NCI-H345 treated with DMSO at 0.1 percent for 48 hours (cell line): ENCODE results near the gene CDK6.

Source experiments
- DNase-seq: peaks from one replicate; lab custom pipeline; 2025; ENCODE audit not compliant: unreplicated experiment; lab: John Stamatoyannopoulos, UW

Gene CDK6

DNA sequence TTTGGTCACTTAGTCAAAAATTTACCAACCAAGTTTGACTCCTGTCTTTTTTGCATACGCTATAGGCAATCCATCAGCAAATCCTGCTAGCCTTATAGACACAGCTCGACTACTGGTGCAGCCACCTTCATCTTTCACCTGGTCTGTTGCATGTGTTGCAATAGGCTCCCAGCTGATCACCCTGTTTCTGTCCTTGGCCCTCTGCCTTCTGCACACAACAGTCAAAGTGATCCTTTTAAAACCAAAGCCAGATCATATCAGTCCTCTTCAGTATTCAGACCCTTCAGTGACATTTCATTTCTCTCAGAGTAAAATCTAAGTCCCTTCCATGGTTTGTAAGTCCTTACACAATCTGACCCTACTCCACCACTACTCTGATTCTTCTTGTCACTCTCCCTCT lies 10.9 kb upstream of the CDK6 start:
- DNase-seq, result no peak

DNA sequence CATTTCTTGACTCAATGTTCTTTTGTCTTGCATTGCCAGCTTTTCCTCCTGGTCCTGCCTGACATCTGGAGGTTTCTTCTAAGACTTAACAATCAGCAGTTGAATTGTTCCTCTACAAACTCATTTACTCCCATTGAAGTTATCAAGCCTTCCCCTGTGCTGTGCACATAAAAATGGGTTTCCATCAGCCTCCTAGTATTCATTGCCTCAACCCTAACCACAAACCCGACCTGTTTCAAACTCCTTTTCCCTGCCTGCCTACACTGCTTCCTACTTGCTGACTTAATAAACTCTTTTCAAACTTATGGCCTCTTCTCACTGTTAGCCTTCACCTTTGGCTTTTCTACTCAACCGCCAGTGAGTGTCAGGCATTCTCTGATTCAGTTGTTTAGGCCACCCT lies 9.4 kb upstream of the CDK6 start:
- no peak for DNase-seq

DNA sequence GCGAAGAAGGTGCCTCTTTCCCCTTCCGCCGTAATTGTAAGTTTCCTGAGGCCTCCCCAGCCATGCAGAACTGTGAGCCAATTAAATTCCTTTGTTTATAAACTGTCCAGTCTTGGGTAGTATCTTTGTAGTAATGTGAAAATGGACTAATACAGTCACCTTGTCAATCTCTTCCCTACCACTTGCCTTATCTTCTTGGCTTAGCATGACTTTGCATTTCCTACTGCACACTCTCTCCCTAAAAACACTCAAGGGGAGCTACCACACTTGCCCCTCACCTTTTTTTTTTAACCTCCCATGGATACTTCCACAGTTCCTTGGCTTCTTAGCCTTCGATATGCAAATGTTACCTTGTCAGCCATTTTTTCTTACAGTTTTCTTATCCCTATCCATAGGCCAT lies 7.4 kb upstream of the CDK6 start:
- no peak for DNase-seq

DNA sequence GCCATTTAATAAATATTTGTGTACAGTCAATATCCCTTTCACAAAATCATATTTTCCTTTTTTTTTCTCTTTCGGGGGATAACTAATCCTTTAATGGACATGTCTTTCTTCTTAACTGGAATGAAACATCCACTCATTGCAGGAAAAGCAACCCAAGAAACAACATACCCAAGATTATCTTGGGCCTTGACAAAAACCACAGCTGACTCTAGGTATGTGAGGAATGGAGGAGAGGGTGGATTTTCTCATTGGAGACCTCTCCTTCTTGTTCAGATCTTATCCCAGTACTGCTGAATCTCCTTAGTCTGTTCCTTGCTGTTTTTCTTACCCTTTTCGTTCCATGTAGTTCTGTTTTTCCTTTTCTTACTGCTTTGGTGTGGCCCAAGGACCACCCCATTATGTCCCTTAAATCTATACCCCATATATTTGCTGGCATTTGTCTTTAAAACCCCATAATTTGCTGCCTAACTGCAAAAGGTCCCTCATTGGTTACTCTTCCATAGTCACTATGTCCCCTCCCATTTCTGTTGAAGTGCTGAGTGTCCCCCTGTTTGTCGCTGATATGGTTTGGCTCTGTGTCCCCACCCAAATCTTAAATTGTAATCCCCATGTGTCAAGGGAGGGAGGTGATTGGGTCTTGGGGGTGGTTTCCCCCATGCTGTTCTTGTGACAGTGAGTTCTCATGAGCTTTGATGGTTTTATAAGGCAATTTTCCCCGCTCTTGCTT lies 6.8 kb upstream of the CDK6 start:
- no peak for DNase-seq

DNA sequence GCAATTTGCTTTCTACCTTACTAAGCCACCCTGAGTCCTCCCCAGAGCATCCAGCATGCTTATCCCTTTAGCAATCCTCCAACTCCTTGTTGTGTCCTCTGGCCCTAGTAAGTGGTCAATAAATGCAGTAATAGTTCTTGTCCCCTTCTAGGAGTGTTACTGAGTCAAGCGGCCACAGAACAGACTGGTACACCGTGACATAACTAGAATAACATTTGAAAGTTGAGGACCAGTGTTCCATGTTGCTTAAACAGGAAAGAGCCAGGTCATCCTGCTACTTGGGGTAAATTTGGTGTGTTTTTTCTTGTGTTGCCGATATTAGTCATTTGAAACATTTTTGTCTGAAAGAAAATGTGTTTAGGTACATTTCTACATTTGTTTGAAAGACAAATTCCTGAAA lies 4.8 kb upstream of the CDK6 start:
- no peak for DNase-seq

DNA sequence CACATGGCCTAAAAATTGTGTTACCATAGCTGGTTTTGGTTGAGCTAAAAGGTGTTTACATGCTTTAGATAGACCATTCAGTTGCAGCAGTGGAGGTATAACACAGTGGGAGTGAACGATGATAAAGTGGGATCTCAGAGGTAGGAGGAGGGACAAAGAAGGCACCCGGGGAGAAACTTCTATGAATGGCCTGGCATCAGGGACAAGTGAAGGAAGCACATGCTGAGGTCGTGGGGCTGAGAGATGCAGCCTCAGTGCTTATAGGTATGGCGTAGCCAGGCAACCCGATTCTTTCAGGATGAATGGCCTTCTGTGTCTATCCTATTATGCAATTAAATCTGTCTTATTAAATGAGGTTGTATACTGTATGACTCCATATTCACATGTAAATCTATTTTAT lies 3.9 kb upstream of the CDK6 start:
- no peak for DNase-seq

DNA sequence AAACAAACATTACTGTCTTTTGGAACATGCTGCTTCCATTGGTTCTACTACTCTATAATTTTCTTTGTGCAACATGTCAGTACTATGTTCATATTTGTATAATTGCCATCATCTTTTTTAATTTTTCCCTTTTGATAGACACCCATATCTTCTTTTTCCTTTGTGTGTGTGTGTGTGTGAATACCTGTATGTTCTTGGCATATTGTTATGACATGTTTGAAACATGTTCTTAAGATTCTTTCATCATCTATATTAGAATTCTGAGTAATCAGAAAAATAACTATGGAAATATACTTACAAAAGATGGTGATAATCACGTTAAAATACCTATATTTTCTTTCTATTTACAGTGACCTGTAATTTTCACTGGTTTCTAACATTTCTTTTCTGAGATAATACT lies 3.5 kb upstream of the CDK6 start:
- no peak for DNase-seq

DNA sequence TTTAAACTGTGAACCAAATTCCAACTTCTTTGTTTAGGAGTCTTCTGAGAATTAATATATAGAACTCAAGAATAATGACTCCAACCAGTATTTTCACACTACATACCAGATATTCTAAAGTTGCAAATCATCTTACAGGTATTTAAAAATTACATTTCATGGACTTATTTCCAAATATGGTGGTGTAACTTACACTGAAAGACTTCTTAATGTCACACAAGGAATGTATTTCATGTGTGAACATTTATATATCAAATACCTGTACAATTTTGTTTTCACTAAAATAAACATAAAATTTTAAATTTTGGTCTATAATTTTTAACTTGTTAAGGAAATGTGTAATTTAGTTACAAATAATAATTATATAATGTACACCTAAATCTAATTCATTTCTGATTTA lies 2.6 kb upstream of the CDK6 start:
- DNase-seq, result no peak

DNA sequence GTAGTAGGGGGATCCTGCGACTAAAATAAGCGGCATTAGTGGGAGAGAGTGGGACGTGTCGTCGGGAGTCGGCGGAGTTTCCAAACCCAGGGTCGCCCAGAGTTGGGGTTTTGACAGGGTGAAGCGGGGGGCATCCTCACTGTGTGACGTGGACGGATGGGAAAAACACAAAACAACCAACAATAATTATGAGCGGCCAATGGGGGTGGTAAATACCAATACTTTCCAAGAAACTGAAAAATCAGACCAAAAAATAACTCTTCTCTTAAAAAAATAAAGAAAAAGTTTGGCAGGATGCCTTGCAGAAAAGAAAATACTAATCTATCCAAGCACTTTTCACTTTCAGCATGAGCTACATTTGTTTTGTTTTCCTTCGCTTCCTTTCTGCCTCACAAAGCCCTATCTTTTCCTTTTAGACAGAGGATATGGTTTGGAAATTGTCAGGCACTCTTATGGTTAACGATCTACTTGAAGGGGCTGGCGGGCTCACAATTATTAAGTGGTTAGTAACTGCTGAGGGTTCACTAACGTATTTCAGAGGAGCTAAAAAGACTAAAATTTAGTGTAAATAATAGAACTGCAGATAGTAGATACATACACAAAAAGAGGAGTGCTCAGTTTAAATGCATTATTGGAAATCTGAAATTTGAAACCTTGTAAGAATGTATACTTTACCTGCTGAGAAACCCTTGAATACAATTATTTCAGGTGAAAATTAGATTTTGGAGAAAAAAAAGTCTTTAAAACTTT lies 802 bp upstream of the CDK6 start:
- DNase-seq, result no peak

DNA sequence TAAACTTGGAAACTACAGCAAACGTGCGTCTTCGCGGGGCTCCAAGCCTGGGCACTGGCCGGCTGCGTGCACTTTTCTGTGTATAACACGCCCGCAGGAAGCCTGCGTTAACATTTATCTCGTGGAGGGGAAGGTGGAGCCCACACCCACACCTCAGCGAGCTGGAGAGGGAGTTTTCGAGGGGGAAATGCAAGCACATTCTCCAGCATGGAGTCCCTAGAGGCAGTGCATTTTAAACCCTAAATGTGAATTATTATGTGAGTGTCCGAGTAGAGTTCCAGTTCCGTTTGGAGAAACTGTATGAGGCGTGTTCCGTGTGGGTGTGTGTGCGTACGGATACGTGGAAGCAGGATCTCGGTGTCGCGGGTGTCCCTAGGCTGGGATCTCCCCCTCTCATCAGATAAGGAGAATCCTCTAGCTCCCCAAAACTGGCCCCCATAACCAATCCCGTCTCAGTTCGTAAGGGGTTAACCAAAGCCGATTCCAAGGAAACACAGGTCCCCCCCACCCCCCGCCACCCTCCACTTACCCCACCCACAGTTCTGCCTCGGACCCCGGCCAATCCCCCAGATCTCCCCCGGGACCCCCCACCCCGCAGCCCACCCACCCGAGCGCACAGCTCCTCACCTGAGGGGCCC lies 403 bp downstream of the CDK6 start:
- DNase-seq, result no peak

DNA sequence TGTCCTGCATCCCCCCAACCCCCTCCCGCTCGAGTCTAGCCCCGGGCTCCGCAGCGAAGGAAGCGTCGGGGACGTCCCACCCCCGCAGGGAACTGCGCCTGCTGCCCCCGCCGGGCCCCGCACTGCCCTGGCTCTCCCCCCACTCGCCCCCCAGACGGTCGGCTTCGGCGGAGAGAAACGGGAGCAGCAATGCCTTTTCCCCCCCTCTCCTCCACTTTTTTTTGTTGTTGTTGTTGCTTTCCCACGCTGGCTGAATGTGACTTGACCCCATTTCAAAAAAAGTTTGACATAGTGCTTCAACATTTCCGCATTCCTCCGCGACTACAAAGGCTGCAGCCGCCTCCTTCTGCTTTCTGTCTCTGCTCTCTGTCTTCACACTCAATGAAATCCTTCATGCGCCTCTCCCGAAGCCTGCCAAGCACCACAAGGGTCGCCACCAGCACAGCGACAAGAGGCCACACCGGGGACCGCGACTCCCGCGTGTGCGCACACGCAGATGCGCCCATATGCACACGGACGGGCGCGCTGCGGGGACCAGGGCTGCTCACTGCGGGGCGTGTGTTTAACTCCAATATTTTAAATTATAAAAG lies 1.0 kb downstream of the CDK6 start:
- no peak for DNase-seq

DNA sequence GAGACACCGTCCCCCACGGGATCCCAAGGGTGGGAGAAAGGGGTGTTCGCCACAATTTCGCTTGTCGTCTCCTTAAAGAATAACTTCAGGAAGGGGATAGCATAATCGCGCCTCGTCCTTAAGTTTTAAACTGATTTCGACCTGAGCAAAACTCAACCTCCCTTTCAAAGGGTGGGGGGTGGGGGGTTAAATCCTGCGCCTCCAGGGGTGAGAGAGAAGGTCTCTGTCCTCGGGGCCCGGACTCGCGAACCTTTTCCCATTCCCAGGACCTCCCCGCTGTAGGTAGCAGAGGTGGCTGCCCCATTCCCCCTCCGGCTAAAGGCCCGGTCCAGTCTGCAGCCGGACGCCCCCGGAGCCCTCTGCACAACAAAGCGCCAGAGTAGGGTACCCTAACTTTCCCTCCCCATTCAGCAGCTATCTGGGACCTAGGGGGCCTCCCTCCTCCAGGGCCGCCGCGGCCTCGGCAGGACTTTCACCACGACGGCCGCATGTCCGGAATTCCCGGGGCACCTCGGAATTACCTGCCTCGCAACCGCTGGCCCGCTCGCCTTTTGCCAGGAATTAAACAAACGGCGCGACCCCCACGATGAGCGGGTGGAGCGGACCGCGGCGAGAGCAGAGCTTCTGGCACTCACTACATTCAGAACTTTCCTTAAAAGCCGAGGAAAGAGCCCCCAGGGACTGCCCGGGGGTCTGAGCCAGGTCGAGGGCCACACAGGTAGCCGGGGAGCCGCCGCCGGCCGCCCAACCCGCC lies 1.7 kb downstream of the CDK6 start:
- DNase-seq, result no peak

DNA sequence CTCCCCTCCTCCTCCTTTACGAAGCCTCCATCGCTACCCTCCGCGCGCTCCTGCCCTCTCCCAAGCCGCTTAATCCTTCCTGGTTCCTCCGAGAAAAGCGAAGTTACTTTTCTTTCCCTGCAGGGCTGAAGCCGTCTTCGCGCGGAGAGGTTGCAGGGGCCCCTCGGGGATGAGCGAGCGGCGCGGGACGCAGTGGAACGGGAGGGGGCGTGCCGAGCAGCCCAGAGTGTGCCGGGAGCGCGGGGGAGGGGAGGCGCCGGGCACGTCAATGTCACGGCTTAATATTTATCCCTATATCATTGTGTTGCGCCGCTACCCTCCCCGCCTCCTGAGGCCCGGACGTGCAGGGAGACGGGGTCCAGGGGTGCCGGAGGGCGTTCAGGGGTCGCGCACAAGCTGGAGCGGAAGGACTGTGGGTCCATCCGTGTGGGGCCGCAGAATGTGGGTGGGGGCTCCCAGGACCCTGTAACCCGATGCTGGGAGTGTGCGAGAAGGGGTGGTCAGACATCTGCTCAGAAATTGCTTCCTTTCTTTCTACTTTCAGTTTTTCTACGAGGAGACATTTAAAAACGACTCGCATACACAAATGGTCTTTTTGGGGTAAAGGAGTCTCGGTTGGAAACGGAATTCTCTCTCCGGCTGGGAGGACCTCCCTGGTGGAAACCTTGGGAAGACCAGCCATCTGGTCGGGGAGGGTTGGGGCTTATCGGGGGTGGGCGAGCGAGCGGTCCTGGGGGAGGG lies 2.4 kb downstream of the CDK6 start:
- no peak for DNase-seq

DNA sequence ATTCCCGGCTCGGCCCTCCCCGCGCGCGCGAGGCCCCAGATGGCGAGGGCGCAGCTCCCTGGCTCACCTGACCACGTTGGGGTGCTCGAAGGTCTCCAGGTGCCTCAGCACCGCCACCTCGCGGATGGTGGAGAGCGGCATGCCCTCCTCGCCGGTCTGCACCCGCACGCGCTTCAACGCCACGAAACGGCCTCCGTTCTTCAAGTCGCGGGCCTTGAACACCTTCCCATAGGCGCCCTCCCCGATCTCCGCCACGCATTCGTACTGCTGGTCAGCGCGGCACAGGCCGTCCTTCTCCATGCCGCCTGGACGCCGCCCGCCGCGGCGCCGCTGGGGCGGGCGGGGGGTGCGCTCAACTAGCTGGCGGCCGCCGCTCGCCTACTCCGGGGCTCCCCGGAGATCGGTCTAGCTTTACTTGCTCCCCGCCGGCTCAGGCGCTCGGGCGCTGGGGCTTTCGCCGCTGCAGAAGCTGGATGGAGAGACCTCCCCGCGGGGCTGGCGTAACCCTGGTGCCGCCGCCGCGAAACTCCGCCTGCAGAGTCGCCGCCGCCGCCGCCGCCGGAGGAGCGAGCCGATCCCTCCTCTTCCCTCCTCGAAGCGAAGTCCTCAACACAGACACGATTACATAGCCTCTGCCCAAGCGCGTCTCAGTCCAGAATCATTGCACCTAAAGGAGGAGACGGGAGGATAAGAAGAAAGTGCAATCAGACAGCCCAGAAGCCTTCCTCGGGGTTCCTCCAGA lies 3.2 kb downstream of the CDK6 start:
- peak; percentile 64 for DNase-seq

DNA sequence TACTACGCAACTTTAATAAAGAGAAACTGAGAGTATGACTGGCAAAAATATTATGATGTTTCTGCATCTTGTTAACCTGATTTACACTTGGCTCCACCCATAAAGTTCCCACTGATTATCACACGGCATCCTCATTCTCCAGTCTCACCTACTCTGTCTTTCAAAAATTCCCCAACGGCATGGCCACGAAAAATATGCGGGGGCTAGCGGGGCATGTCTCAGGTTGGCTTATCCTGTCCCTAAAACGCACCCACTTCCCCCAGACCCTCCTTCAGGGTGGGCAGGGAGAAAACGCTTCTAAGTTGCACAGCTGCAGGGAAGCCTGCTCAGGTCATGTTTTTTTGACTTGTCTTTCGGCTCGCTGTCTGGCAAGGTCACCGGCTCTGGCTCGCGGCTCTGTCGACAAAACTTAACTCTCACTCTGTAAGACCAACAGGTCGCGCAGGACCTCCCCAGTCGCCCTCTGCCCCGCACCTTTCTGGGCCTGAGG lies 3.8 kb downstream of the CDK6 start:
- no peak for DNase-seq

DNA sequence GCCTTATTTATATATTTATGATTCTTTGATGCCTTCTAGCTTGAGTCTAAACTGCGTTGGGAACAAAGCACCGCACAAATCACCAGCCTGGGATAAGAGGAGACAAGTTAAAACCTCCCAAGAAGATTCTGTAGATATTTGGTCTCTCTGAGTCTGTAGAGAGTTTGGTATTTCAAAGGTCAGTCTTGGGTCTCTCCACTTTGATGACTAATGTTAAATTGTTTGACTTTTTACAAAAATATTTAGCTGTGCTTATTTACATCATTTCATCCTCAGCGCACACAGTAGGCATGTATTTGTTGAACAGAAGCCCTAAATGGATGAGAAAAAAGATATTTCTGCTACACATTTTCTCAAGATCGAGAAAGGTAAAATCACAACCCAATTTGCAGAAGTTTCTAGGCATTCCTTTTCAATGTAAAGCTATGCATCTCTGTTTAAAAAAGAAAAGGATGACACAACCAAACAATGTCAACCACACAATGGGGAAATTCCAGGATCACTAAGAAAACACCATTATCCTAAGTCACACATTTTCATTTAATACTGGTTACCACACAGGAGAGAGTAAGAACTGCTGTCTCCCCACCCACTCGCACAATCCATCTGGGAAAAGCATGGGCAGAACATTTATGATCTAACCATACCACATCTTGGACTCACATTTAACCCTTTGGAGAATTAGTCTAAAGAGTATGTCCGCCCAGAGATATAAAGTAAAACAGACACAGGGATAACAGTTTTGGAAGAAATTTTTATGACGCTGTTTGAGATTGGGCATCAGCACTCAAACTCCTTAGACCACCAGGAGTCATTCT lies 4.4 kb downstream of the CDK6 start:
- no peak for DNase-seq

DNA sequence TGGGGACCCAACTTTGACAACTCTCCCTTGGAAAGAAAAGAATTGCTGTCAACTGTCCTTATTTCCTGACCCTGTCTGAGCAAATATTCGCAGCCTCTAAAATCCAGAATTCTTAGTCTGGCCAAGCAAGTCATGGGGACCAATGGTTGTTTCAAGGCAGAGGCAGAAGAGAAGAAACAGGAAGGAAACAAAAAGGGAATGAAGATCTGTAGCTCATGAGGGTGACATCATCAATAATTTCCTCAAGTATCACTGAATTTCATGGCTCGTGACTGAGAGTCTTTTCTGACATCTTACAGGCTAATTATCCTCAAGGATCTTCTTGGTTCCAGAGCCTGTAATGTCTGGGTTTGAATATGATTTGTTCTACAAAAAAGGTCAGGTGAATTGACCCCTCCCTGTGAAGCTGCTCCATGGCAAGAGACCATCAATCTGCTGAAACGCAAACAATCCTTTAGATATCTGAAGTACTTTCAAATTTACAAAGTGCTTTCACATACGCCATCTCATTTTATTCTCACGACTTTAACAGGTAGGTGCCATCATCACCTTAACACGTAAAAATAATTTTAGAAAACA lies 5.8 kb downstream of the CDK6 start:
- no peak for DNase-seq

DNA sequence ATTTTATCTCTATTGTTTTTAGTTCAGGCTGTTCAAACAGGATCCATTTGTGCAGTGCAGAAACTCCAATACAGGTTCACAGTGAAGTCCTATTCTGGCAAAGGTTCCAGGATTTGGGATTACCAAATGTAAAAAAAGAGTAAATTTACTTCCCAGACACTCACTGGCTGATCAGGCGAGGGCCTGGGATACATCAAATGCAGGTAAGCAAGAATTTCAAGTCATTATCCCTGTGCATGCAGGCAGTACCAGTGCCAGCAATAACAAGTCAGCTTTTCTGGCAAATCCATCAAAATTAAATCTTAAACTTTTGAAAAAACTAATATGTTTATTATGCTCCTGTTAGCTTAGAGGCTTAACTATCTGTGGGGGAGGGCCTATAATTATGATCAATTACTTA lies 6.3 kb downstream of the CDK6 start:
- no peak for DNase-seq
